KOPT-K1 (cell line): ENCODE measurements around the gene FCRLB.
"Not testable (repeated sequence)": the region's sequence is repeated elsewhere in the genome, so short reads cannot be mapped to it uniquely, and the experiment has no call there.

Experiments used
- H3K27ac ChIP-seq: fragments of 200-600 bp; sonication (generic); 2 replicates; pipeline ENCODE4 v1.5.1; 2016; ENCODE audit warnings: antibody characterized with exemption, mild to moderate bottlenecking, low read depth, low read length; ENCODE audit not compliant: poor library complexity, severe bottlenecking
- H3K36me3 ChIP-seq: fragments of 200-600 bp; sonication (generic); 2 replicates; pipeline ENCODE4 v1.5.1; 2017; ENCODE audit warnings: antibody characterized with exemption, mild to moderate bottlenecking, low read length, moderate library complexity; ENCODE audit not compliant: insufficient read depth
- H3K9me3 ChIP-seq: fragments of 200-600 bp; sonication (generic); 2 replicates; pipeline ENCODE4 v1.5.1; 2017; ENCODE audit warnings: antibody characterized with exemption, low read length, mild to moderate bottlenecking; ENCODE audit not compliant: insufficient read depth, poor library complexity, severe bottlenecking

Gene FCRLB

DNA sequence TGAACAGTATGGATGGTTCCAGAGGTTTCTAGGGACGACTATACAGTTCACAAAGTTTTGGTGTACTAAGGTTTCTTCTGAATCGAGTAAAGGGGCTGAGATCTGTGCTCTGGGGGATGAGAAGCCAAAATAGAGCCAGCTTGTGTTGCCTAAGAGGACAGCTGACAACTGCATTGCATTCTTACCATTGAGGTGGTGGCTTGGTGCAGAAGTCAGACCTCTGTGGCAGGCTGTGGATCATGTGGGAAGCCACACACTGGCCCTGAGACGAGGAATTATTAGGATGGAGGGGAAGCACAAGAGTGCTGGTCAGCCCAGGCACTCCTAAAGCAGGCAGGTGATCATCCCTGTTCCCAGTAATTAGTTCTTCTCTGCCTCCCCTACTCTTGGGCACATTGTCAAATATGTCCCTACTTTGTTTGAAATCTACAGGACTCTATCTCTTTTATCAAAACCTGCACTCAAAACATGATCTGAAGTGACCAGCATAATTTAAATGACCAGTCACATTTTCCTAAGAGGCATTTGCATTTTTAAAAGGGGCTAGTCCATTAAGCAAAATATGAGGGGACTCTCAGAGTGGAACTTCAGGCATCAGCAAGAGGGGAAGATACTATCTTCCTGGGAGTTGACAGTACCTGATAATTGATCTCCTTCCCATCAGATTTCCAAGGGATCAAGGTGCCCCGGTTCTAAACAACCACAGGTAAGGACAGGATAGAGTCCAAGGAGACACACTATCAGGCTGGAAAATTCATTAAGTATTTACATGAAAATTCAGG is at the start of gene FCRLB:
Gene FCRLB (plus strand): TSS at position 589 of the 782 bp plus-strand sequence. CDS start 1,129 bp downstream, outside the sequence.
- Histone ChIP-seq H3K27ac (no peak within 1 kb of the TSS), H3K9me3 (no peaks in the 10 kb centered on the region), H3K36me3 (no peaks in the 10 kb centered on the region)

- not testable (repeated sequence) for H3K27ac ChIP-seq, H3K9me3 ChIP-seq, H3K36me3 ChIP-seq
These were observed 47.9 kb upstream of the FCRLB start for GRCh38 chr1:161673437-161673836.

- not testable (repeated sequence) for H3K27ac ChIP-seq, H3K9me3 ChIP-seq, H3K36me3 ChIP-seq
These were observed 46.9 kb upstream of the FCRLB start for GRCh38 chr1:161674447-161674846.

DNA sequence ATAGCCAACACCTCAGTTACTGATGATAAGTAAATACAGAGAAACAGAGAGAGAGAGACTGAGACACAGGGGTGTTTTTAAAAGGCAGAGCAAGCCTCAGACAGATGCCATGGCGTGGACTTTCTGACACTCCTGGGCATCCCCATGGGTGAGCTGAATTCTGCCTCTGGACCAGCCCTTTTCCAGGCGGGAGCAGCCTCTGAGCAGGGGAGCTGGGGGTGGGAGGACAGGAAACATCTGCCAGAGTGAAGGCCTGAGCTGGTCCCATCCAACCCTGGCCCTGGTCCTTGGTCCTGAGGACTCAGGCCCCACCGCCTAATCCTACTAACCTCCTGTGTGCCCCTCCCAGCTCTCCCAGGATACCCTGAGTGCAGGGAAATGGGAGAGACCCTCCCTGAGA is 46.4 kb upstream of the FCRLB start:
- not testable (repeated sequence) for H3K36me3 ChIP-seq, H3K9me3 ChIP-seq, H3K27ac ChIP-seq

- Histone ChIP-seq H3K36me3 (no peaks in the 10 kb centered on the region), H3K27ac (no peak overlapping the region), H3K9me3 (no peaks in the 10 kb centered on the region)
These were observed 44.9 kb upstream of the FCRLB start for GRCh38 chr1:161676441-161676840.

DNA sequence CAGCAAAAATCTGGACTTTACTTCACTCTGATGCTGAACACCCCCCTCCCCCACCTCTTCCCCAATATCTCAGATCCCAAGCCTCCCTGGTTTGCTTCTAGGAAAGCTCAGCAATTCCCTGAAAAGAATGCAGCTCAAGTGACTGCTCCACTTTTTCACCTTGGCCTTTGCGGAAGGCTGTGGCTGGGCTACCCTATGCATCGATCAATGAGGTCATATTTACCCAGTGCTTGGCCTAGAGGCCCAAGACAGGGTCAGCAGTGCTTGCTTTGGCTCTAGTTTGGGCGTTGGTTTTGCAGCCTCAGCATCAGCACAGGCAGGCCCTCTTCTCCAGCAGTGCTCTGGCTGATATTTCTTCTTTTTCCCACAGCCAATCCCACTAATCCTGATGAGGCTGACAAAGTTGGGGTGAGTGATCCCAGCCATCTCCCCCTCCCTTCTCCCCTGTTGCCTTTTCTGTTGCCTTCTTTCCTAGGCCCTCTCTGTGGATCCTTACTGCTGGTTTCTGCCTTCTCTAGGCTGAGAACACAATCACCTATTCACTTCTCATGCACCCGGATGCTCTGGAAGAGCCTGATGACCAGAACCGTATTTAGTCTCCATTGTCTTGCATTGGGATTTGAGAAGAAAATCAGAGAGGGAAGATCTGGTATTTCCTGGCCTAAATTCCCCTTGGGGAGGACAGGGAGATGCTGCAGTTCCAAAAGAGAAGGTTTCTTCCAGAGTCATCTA is 44.2 kb upstream of the FCRLB start:
- Histone ChIP-seq H3K36me3 (no peaks in the 10 kb centered on the region), H3K27ac (no peak overlapping the region), H3K9me3 (no peaks in the 10 kb centered on the region)

DNA sequence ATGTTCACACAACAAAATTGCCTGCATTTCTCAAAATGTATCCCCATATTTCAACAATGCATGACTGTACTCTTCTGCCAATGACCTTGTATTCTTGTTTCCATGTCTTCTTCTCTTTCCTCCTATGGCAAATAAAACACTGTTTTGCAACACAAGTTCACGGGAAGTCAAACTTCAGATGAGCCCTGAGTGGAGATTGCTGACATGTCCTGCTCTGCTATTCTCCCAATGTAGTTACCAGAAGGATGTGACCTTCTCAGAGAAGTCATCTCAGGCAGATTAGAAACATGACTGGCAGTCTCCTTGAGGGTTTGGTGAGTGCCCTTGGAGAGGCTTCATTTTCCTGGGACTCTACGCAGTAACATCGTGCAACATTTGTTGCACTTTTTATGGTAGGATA is 42.8 kb upstream of the FCRLB start:
- Histone ChIP-seq H3K9me3 (no peaks in the 10 kb centered on the region), H3K36me3 (no peaks in the 10 kb centered on the region), H3K27ac (no peak overlapping the region)

GRCh38 chr1:161681879-161682278 is 39.5 kb upstream of the FCRLB start:
- H3K36me3 ChIP-seq = no peaks in the 10 kb centered on the region
- no peak overlapping the region for H3K27ac ChIP-seq
- no peaks in the 10 kb centered on the region for H3K9me3 ChIP-seq

GRCh38 chr1:161688946-161689345 is 32.4 kb upstream of the FCRLB start:
- H3K27ac ChIP-seq = no peak overlapping the region
- H3K36me3 ChIP-seq = no peaks in the 10 kb centered on the region
- no peaks in the 10 kb centered on the region for H3K9me3 ChIP-seq

DNA sequence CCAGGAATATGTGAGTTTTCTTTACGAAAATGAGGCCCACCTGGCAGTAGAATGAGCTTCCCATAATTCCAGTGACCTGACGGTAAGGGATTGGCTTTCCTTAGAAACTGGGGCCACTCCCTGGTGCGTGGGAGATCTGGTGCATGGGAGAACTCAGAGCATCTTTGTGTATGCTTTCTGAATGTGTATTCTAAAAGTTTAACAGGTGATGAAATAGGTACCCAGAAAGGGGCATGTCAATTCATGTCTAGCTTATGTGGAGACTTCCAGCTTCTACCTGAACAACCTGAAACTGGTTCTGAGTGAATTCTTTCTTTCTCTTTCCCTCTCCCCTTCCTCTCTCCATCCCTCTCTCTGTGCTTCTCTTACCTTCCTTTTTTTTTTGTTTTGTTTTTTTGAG is 29.5 kb upstream of the FCRLB start:
- Histone ChIP-seq H3K36me3 (no peaks in the 10 kb centered on the region), H3K27ac (no peak overlapping the region), H3K9me3 (no peaks in the 10 kb centered on the region)

DNA sequence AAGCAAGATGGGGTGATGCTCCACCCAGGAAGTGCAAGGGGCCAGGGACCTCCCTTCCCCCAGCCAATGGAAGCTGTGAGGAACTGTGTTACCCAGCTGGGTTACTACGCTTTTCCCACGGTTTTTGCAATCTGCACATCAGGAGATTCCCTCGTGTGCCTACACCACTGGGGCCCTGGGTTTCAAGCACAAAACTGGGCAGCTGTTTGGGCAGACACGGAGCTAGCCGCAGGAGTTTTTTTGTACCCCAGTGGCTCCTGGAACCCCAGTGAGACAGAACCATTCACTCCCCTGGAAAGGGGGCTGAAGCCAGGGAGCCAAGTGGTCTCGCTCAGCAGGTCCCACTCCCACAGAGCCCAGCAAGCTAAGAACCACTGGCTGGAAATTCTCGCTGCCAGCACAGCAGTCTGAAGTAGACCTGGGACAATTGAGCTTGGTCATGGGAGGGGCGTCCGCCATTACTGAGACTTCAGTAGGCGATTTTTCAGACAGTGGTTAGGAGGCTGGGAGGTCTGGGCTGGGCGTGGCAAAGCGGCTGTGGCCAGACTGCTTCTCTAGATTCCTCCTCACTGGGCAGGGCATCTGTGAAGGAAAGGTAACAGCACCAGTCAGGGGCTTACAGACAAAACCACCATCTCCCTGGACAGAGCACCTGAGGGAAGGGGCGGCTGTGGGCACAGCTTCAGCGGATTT is 28.2 kb upstream of the FCRLB start:
- not testable (repeated sequence) for H3K36me3 ChIP-seq, H3K27ac ChIP-seq, H3K9me3 ChIP-seq

DNA sequence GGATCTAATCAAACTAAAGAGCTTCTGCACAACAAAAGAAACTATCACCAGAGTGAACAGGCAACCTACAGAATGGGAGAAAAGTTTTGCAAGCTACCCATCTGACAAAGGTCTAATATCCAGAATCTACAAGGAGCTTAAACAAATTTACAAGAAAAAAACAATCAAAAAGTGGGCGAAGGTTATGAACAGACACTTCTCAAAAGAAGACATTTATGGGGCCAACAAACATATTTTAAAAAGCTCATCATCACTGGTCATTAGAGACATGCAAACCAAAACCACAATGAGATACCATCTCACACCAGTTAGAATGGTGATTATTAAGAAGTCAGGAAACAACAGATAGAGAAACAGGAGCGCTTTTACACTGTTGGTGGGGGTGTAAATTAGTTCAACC is 23.0 kb upstream of the FCRLB start:
- not testable (repeated sequence) for H3K9me3 ChIP-seq, H3K36me3 ChIP-seq, H3K27ac ChIP-seq

DNA sequence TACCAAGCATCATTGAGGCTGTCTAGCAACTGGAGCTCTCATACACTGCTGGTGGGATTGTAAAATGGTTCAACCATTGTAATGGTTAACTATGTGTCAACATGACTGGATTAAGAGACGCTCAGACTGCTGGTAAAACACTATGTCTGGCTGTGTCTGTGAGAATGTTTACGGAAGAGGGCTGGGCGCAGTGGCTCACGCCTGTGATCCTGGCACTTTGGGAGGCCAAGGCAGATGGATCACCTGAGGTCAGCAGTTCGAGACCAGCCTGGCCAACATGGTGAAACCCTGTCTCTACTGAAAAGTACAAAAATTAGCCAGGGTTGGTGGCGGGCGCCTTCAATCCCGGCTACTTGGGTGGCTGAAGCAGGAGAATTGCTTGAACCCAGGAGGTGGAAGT is 19.1 kb upstream of the FCRLB start:
- no peaks in the 10 kb centered on the region for H3K9me3 ChIP-seq
- no peaks in the 10 kb centered on the region for H3K36me3 ChIP-seq
- H3K27ac ChIP-seq = no peak overlapping the region

DNA sequence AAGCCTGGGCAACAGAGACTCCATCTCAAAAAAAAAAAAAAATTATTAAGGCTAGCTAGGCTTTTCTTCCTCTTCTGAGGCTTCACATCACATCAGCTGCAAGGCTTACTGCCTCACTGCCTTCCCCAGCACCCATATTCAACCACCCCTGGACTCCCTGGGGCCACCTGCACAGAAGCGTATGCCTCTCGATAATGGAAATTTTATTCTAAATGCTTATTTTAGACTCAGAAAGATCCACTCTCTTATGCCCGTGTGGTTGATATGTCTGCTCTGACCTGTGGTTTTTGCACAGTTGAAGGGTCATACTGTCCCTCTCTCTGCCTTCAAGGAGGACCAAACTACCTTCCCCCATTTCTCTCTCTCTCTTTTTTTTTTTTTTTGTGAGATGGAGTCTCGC is 15.8 kb upstream of the FCRLB start:
- H3K27ac ChIP-seq = no peak overlapping the region
- H3K9me3 ChIP-seq = no peaks in the 10 kb centered on the region
- H3K36me3 ChIP-seq = no peaks in the 10 kb centered on the region

- H3K9me3 ChIP-seq = no peaks in the 10 kb centered on the region
- H3K27ac ChIP-seq = no peak overlapping the region
- H3K36me3 ChIP-seq = no peaks in the 10 kb centered on the region
These were observed 15.2 kb upstream of the FCRLB start for GRCh38 chr1:161706113-161706481.
